Thyroid gland (tissue), 4 donors: ENCODE results near the gene UNC13A. TPM values are rescaled to one million over a fixed set of nuclear protein-coding genes. Genes with fewer than 3 reads are reported as not detected.

Source experiments
- DNase-seq, 2 donors: peaks; one replicate each; pipeline ENCODE4 v3.0.0-alpha.2; 2019
- H3K27ac ChIP-seq, 3 donors: fragments of 200-600 bp; sonication (generic); 1 replicate in 2 of 3; 2 replicates in 1 of 3; pipeline ENCODE4 v1.5.1; 2016 to 2019; ENCODE audit warnings: mild to moderate bottlenecking in 1 of 3, moderate library complexity in 1 of 3
- H3K27me3 ChIP-seq: fragments of 200-600 bp; sonication (generic); one replicate; pipeline ENCODE4 v1.5.1; 2019
- H3K36me3 ChIP-seq, 2 donors: fragments of 200-600 bp; sonication (generic); one replicate each; pipeline ENCODE4 v1.5.1; 2016 to 2019
- H3K4me1 ChIP-seq, 2 donors: fragments of 200-600 bp; sonication (generic); one replicate each; pipeline ENCODE4 v1.5.1; 2017 to 2019
- H3K4me3 ChIP-seq, 3 donors: fragments of 200-600 bp; sonication (generic); replicated peaks in 1 of 3; 1 replicate in 2 of 3; 2 replicates in 1 of 3; pipeline ENCODE4 v1.5.1; 2016; ENCODE audit warnings: mild to moderate bottlenecking in 1 of 3
- H3K9me3 ChIP-seq: fragments of 200-600 bp; sonication (generic); one replicate; pipeline ENCODE4 v1.5.1; 2017
- CTCF ChIP-seq, 6 experiments: fragments of 200-600 bp in 3 of 6; fragments of 450-650 bp in 3 of 6; sonication (generic) in 3 of 6; IDR thresholded peaks; one replicate each; pipeline ENCODE4 v1.5.1; 2016 to 2019; ENCODE audit warnings: antibody characterized with exemption in 6 of 6, mild to moderate bottlenecking in 2 of 6, inconsistent platforms in 1 of 6, moderate library complexity in 1 of 6
- POLR2A ChIP-seq, 2 donors: fragments of 450-650 bp; IDR thresholded peaks; one replicate each; pipeline ENCODE4 v1.6.1; 2017; ENCODE audit warnings: antibody characterized with exemption in 2 of 2, mild to moderate bottlenecking in 2 of 2, moderate library complexity in 1 of 2
- WGBS, 2 donors: methylation state at CpG; one replicate each; pipeline ENCODE4 v1.1.5; 2017; 5-methylcytosine and 5-hydroxymethylcytosine counted together
- intact Hi-C: fragments of 100-400 bp; cut with DNase I; formaldehyde crosslinking; loops from one replicate; pipeline ENCODE4 v1.15.1; 2023
- total RNA-seq, 4 donors: library from RNA; depleted of rRNA; stranded (reverse); fragments of >200 nt; gene quantifications; one replicate each; pipeline ENCODE4 v1.2.3, GENCODE V29; 2016

Gene UNC13A
- total RNA-seq, 4 donors from 2014 or later, result under 0.01 to 2.7 (median 0.21) TPM

- no peak overlapping the region for H3K27ac ChIP-seq
- DNase-seq, result no peak
- H3K4me3 ChIP-seq, result no peak overlapping the region
- TF ChIP-seq POLR2A (IDR thresholded peaks at IDR 0.05) (no peak), CTCF (IDR thresholded peaks at IDR 0.05) (no peak)
- H3K4me1 ChIP-seq, result no peaks in the 10 kb centered on the region
- H3K9me3 ChIP-seq, result no peaks in the 10 kb centered on the region
- intact Hi-C loops, result no loop called here
- H3K36me3 ChIP-seq, result no peaks in the 10 kb centered on the region
- WGBS, 2 donors, result 84 to 86% methylated on average over 4 of the region's 4 CpGs
- H3K27me3 ChIP-seq, result no peaks in the 10 kb centered on the region
Observed at GRCh38 chr19:17652627-17653026, 35.5 kb downstream of the UNC13A start.

- Histone ChIP-seq H3K27me3 (no peaks in the 10 kb centered on the region), H3K27ac (no peak overlapping the region), H3K36me3 (no peaks in the 10 kb centered on the region), H3K9me3 (no peaks in the 10 kb centered on the region), H3K4me1 (no peaks in the 10 kb centered on the region), H3K4me3 (no peak overlapping the region)
- no peak for TF ChIP-seq POLR2A (IDR thresholded peaks at IDR 0.05)
- TF ChIP-seq CTCF (IDR thresholded peaks at IDR 0.05), result no peak
- intact Hi-C loops, result no loop called here
- no peak for DNase-seq
- WGBS, 2 donors, result 81 to 87% methylated on average over 11 to 12 of the region's 12 CpGs
Observed at GRCh38 chr19:17648786-17649185, 39.4 kb downstream of the UNC13A start.

- Histone ChIP-seq H3K4me1 (no peaks in the 10 kb centered on the region), H3K4me3 (no peak overlapping the region), H3K9me3 (no peaks in the 10 kb centered on the region), H3K36me3 (no peaks in the 10 kb centered on the region), H3K27me3 (no peaks in the 10 kb centered on the region), H3K27ac (no peak overlapping the region)
- TF ChIP-seq CTCF (IDR thresholded peaks at IDR 0.05), result no peak
- TF ChIP-seq POLR2A (IDR thresholded peaks at IDR 0.05), result no peak
- 65 to 81% methylated on average over 15 to 32 of the region's 32 CpGs for WGBS, 2 donors
- intact Hi-C loops, result no loop called here
- DNase-seq, result no peak
Observed at GRCh38 chr19:17648097-17648660, 40.0 kb downstream of the UNC13A start.

- TF ChIP-seq CTCF (IDR thresholded peaks at IDR 0.05) (no peak), POLR2A (IDR thresholded peaks at IDR 0.05) (no peak)
- Histone ChIP-seq H3K27me3 (no peaks in the 10 kb centered on the region), H3K36me3 (no peaks in the 10 kb centered on the region), H3K27ac (no peak overlapping the region), H3K9me3 (no peaks in the 10 kb centered on the region), H3K4me3 (no peak overlapping the region), H3K4me1 (no peaks in the 10 kb centered on the region)
- 88% methylated on average over 35 to 50 of the region's 50 CpGs for WGBS, 2 donors
- intact Hi-C loops, result no loop called here
- DNase-seq, result no peak
Observed at GRCh38 chr19:17647071-17648020, 40.8 kb downstream of the UNC13A start.

- TF ChIP-seq POLR2A (IDR thresholded peaks at IDR 0.05) (no peak), CTCF (IDR thresholded peaks at IDR 0.05) (no peak)
- Histone ChIP-seq H3K4me3 (no peak overlapping the region), H3K27me3 (no peaks in the 10 kb centered on the region), H3K9me3 (no peaks in the 10 kb centered on the region), H3K36me3 (no peaks in the 10 kb centered on the region), H3K27ac (no peak overlapping the region), H3K4me1 (no peaks in the 10 kb centered on the region)
- DNase-seq, result no peak
- WGBS, 2 donors, result 72 to 80% methylated on average over 8 of the region's 8 CpGs
- intact Hi-C loops, result no loop called here
Observed at GRCh38 chr19:17646441-17646840, 41.7 kb downstream of the UNC13A start.
